HEK293T (cell line): Measurements from ENCODE around the gene KRT80.

Source experiments
- ARNT ChIP-seq: fragments of 450-650 bp; IDR thresholded peaks from 2 replicates; pipeline ENCODE4 v1.6.1; 2017; ENCODE audit warnings: mild to moderate bottlenecking
- BHLHE40 ChIP-seq: fragments of 450-650 bp; IDR thresholded peaks from 2 replicates; pipeline ENCODE4 v1.6.1; 2016; ENCODE audit warnings: mild to moderate bottlenecking, moderate library complexity, borderline replicate concordance
- CTBP1 ChIP-seq: fragments of 450-650 bp; IDR thresholded peaks from 2 replicates; pipeline ENCODE4 v1.6.1; 2016; ENCODE audit warnings: borderline replicate concordance
- ELF4 ChIP-seq: fragments of 450-650 bp; IDR thresholded peaks from 2 replicates; pipeline ENCODE4 v1.6.1; 2017; ENCODE audit warnings: antibody characterized with exemption
- FOXA1 ChIP-seq: fragments of 450-650 bp; IDR thresholded peaks from 2 replicates; pipeline ENCODE4 v1.6.1; 2016; ENCODE audit warnings: mild to moderate bottlenecking
- FOXK2 ChIP-seq: fragments of 450-650 bp; IDR thresholded peaks from 2 replicates; pipeline ENCODE4 v1.6.1; 2016; ENCODE audit warnings: mild to moderate bottlenecking
- FOXM1 ChIP-seq: fragments of 450-650 bp; IDR thresholded peaks from 2 replicates; pipeline ENCODE4 v1.6.1; 2017; ENCODE audit warnings: mild to moderate bottlenecking, borderline replicate concordance
- NFRKB ChIP-seq: fragments of 450-650 bp; IDR thresholded peaks from 2 replicates; pipeline ENCODE4 v1.6.1; 2016; ENCODE audit warnings: mild to moderate bottlenecking, moderate library complexity
- PKNOX1 ChIP-seq: fragments of 450-650 bp; IDR thresholded peaks from 2 replicates; pipeline ENCODE4 v1.6.1; 2016
- SP1 ChIP-seq: fragments of 450-650 bp; IDR thresholded peaks from 2 replicates; pipeline ENCODE4 v1.6.1; 2017
- TARDBP ChIP-seq: fragments of 450-650 bp; IDR thresholded peaks from 2 replicates; pipeline ENCODE4 v1.6.1; 2016
- ZNF384 ChIP-seq: fragments of 450-650 bp; IDR thresholded peaks from 2 replicates; pipeline ENCODE4 v1.6.1; 2016

- TF ChIP-seq TARDBP (no peak), FOXM1 (no peak), PKNOX1 (no peak), ELF4 (no peak), ARNT (no peak), BHLHE40 (no peak), NFRKB (no peak), ZNF384 (no peak), CTBP1 (no peak), FOXA1 (no peak), SP1 (no peak), FOXK2 (no peak)
These were observed 8.8 kb downstream of the KRT80 start for GRCh38 chr12:52182898-52183543.
